NCI-H345 treated with DMSO at 0.1 percent for 48 hours (cell line): Measurements from ENCODE around the gene PLS3.
"Not testable (repeated sequence)": the region's sequence is repeated elsewhere in the genome, so short reads cannot be mapped to it uniquely, and the experiment has no call there.

Experiments
- DNase-seq: peaks from one replicate; lab custom pipeline; 2025; ENCODE audit not compliant: unreplicated experiment; lab: John Stamatoyannopoulos, UW

PLS3 gene

DNA sequence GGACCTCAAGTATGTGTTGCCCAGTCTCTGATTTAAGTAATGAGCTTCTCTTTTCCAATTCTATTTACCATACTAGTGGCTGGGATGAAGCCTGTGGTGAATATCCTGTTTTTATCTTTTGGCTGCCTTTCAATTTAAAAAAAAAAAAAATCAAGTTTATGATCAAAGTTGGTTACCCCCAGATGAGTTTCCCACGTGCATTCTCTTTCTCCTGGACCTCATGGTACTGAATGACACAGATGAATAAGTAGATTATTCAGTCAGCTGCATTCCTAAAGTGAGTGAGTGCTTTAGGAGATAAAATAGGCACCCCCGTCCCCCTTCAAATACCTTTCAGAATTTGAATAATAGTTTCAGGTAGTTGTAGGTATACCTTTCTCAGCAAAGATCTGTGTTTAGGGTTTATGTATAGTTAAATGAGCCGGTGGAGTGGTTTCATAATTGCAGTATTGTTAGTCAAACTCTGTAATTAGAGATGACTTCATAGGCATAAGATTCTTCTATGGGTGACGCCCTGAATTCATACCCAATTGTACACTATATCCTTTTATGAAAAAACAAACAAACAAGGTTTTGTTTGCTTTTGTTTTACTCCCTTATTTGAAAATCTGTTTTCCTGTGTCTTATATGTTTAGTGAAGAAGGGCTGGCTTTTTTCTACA, 41.9 kb downstream of the PLS3 start:
- no peak for DNase-seq

- DNase-seq = no peak
These were observed 42.6 kb downstream of the PLS3 start for GRCh38 chrX:115603534-115604074.

- DNase-seq = no peak
These were observed 45.9 kb downstream of the PLS3 start for GRCh38 chrX:115606861-115607260.

DNA sequence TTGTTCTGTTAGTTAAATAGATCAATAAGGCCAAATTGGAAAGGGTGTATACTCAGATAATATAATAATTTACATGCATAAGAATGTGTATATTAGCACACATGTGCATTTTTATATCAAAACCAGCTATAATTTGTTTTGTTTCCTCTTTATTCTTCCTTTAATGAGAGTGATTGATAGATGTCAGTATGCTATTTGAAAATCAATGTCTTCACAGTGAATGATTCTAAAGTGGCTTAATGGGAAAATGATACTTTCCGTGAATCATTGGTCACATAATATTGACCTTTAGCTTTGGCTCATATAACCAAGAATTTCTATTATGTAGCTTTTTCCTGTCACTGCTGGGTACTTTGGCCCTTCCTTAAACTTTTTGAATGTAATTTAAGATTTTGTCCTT, 48.6 kb downstream of the PLS3 start:
- DNase-seq = no peak

DNA sequence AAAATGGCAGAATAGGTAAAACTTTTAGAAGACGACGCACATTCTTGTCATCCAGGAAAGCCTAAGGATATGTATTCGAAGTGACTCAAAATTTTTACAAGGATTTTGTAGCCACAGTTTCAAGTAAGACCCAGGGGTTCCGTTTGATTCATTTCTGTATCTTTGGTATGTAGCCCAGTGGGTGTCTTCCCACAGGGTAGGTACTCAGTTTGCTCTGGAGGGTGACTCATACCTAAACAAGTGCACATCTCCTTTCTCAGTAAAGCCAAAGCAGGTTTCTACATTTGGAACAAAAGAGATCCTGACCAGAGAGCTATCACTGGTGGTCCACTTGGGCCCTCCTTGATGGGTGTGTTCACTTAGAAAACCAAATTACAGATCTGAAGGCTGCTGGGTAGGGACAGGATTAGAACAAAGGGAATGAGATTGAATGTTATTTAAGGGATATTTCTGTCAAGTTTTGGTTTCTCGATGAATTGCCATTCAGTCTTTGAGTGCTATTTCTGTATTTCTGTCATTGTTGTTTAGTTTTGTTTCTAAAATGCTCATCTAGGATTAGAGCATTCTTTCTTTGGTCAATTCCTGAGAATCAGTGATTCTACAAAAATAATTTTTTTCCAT, 56.1 kb downstream of the PLS3 start:
- DNase-seq = no peak

DNA sequence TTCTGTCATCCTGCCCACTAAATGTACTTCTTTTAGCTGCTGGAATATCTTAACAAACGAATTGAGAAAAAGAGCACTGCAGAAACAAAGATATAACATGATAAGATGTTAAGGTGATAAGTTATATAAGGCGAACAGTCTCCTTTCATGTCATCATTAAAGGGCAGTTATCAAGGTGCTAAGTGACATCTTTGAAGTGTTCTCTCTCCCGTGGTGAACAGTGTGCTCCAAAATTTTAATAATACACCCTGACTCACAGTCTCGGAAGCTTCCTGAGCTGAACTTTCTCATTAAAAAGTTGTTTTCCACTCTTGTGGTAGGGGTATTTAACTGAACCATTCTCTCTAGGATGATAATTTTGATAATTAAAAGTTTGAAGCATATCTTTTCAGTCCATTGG, 61.6 kb downstream of the PLS3 start:
- DNase-seq = no peak

DNA sequence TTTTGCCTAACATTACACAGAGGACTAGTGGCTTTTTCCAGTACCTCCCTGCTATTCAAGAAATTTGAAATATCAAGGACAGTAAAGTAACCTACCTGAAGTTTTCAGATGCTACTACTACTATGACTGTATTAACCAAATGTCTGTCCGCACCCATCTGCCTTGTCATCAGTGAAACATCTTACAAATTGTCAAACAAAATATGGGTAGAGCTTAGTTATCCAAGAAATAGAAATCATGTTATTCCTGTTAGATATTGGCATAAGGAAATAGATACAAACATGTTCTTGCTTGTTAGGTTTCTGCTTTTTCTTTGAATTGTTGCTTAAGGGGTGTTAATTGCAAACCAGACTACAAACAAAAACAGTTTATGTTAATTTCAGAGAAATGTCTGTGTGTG, 63.9 kb downstream of the PLS3 start:
- DNase-seq = no peak

DNA sequence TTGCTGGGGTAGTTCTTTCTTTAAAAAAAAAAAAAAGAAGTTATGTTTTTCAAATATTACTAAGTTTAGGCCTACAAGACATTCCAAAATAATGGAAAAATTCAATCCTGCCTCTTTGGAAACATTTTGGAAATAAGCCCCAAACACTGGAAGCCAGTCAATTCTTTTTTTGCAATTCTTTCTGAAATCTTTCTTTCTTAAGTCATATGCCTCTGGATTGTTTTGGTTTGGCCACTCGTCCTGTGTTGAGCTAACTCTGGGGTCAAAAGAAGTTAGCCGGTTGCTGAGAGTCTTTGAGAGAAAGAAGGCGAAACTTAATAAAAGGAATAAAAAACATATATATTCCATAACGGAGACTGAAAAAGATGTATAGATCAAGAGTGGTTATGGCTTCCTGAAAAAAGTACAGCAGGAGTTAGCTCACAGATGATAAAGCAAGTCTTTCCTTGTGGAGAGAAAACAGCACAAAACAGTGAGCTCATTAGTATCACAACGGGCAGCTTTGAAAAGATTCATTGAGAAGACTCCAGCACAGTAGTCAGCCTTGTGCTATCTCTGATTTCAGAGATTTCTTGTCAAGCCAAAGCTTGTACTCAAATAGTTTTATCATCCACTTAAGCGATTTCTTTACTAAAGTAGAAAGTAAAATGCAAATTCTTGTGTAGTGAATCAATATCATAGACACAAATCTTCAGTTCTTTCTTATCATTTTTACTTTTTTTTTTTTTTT, 64.8 kb downstream of the PLS3 start:
- no peak for DNase-seq

DNA sequence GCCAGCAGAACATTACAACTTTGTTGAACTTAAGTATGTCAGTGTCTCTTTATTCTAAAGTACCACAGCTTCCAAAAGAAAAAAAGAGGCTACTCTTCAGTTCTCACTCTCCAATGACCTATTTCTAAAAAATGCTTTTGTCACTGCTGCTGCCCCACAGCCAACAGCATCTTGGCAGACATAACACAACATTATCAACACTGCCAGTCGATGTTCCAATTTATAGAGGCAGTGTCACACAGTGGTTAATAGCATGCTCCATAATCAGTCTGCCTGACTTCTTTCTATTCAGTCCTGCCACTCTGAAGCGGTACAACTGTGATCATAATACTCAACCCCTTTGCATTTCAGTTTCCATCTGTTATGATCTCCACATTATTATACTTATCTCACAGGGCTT, 69.2 kb downstream of the PLS3 start:
- no peak for DNase-seq

DNA sequence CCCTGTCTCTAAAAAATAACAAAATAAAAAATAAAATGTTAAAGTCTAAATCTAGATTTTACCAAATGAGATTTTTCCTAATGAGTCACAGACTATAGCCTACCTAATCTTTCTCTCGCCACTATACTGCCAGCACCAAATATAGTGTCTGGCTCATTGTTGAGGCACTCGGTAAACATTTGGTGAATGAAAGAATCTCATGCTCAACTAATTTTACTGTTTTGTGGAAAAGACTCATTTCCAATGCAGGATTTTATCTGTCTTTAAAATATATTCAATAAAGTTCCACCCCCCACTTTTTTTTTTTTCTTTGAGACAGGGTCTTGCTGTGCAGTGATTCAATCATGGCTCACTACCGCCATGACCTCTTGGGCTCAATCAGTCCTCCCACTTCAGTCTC, 71.5 kb downstream of the PLS3 start:
- no peak for DNase-seq

GRCh38 chrX:115633397-115633796, 72.4 kb downstream of the PLS3 start:
- not testable (repeated sequence) for DNase-seq

GRCh38 chrX:115639334-115639880, 78.4 kb downstream of the PLS3 start:
- no peak for DNase-seq

- no peak for DNase-seq
These were observed 81.3 kb downstream of the PLS3 start for GRCh38 chrX:115642311-115642710.

GRCh38 chrX:115642895-115643530, 82.0 kb downstream of the PLS3 start:
- peak; percentile 1 for DNase-seq

DNA sequence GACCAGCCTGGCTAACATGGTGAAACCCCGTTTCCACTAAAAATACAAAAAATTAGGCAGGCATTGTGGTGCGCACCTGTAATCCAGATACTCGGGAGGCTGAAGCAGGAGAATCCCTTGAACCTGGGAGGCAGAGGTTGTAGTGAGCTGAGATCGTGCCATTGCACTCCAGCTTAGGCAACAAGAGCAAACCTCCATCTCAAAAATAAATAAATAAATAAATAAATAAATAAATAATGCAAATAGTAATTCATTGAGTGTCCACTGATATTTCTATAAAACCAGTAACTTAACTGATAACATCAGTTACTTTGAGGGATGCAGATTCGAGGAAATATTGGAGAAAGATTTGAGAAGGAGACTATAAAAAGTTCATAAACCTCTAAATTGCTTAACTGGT, 83.4 kb downstream of the PLS3 start:
- DNase-seq = not testable (repeated sequence)

- no peak for DNase-seq
These were observed 88.6 kb downstream of the PLS3 start for GRCh38 chrX:115649461-115650063.

DNA sequence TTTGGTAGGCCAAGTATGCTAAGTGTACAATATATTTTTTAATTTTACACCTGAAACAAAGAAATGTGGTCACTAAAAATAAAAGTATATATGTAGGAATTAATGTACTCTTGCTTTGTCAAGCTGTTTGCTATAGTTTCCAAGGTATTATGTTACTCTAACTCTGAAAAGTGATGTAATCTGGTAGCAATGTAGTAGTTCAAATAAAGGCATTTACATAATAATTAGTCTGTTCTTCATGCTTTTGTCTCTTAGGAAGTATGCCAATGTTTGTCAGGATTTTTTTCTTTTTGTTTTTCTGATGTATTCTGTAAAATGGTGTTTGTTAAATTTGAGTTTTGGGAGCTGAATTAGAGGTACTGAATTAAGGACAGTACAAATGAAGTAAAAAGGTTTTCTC, 89.5 kb downstream of the PLS3 start:
- no peak for DNase-seq

- peak; percentile 20 for DNase-seq
These were observed 89.9 kb downstream of the PLS3 start for GRCh38 chrX:115650916-115651315.

- DNase-seq = no peak
These were observed 91.2 kb downstream of the PLS3 start for GRCh38 chrX:115652221-115652620.

- no peak for DNase-seq
These were observed 104.1 kb downstream of the PLS3 start for GRCh38 chrX:115665122-115665521.

GRCh38 chrX:115679460-115679859, 118.5 kb downstream of the PLS3 start:
- DNase-seq = peak; percentile 41
